Measurements from ENCODE around the gene MSX1.

The MSX1 gene

GRCh38 chr4:4858527-4859324, 739 bp upstream of the MSX1 start:
- no peak for DNase-seq

- no peak for DNase-seq
Measured at GRCh38 chr4:4859799-4860599, 534 bp downstream of the MSX1 start.

- no peak for DNase-seq
Measured at GRCh38 chr4:4860600-4861389, 1.3 kb downstream of the MSX1 start.

- DNase-seq = no peak
Measured at GRCh38 chr4:4861390-4862018, 2.0 kb downstream of the MSX1 start.

- no peak for DNase-seq
Measured at GRCh38 chr4:4862071-4862551, 2.6 kb downstream of the MSX1 start.

- no peak for DNase-seq
Measured at GRCh38 chr4:4862665-4863482, 3.4 kb downstream of the MSX1 start.

GRCh38 chr4:4864443-4864939, 5.0 kb downstream of the MSX1 start:
- no peak for DNase-seq

- no peak for DNase-seq
Measured at GRCh38 chr4:4864940-4865704, 5.7 kb downstream of the MSX1 start.

GRCh38 chr4:4865705-4866123, 6.2 kb downstream of the MSX1 start:
- no peak for DNase-seq

GRCh38 chr4:4866124-4866865, 6.8 kb downstream of the MSX1 start:
- DNase-seq = no peak

GRCh38 chr4:4866866-4867374, 7.5 kb downstream of the MSX1 start:
- no peak for DNase-seq

GRCh38 chr4:4867375-4868039, 8.0 kb downstream of the MSX1 start:
- DNase-seq = no peak

GRCh38 chr4:4868040-4868757, 8.7 kb downstream of the MSX1 start:
- no peak for DNase-seq

- no peak for DNase-seq
Measured at GRCh38 chr4:4868758-4869723, 9.6 kb downstream of the MSX1 start.

GRCh38 chr4:4869731-4870571, 10.5 kb downstream of the MSX1 start:
- DNase-seq = no peak

- DNase-seq = no peak
Measured at GRCh38 chr4:4870576-4871241, 11.2 kb downstream of the MSX1 start.

Data from CD4-positive, alpha-beta T cell treated with Interferon alpha-2 for 1 hour (primary cell).